ENCODE results near the gene L3MBTL4. TPM values are rescaled to one million over a fixed set of nuclear protein-coding genes. Genes with fewer than 3 reads are reported as not detected.

L3MBTL4 gene
- total RNA-seq, 1 experiment from 2014 or later: 0.87 TPM

GRCh38 chr18:6044319-6044718 lies 370.4 kb downstream of the L3MBTL4 start:
- no peaks in the 10 kb centered on the region for H3K9me3 ChIP-seq (ENCODE audit: control insufficient read depth, insufficient read depth, low read depth, low read length)
- ChIA-PET CTCF (no interaction called here), POLR2A (no interaction called here)
- no TSS peak for BruUV-seq (replicated peaks)
- no peaks in the 10 kb centered on the region for H3K27me3 ChIP-seq (ENCODE audit: control insufficient read depth, insufficient read depth, low read length)
- H3K36me3 ChIP-seq (ENCODE audit: control insufficient read depth, insufficient read depth, low read length): no peaks in the 10 kb centered on the region
- DNase-seq (ENCODE audit: low read depth, low spot score) (no peak), ATAC-seq (no peak)
- no peak overlapping the region for H3K27ac ChIP-seq (ENCODE audit: low read length)
- no peaks in the 10 kb centered on the region for H3K4me1 ChIP-seq (ENCODE audit: control insufficient read depth, insufficient read depth, low read length)
- in situ Hi-C loops (cut with HindIII; ENCODE audit: low pct_unique_long_range_greater_than_20kb, low sequenced_read_pairs) (no loop called here), intact Hi-C loops (cut with micrococcal nuclease; ENCODE audit: unreplicated experiment) (no loop called here)
- TF ChIP-seq REST (IDR thresholded peaks at IDR 0.05; ENCODE audit: insufficient read depth in 1 of 2, low read depth in 2 of 2, low read length in 1 of 2) (no peak), CTCF (IDR thresholded peaks at IDR 0.05) (no peak), TCF7L2 (IDR thresholded peaks at IDR 0.05; ENCODE audit: low read depth, low read length) (no peak), SIN3A (IDR thresholded peaks at IDR 0.05; ENCODE audit: borderline replicate concordance, insufficient read depth, low read depth, low read length) (no peak), POLR2AphosphoS5 (IDR thresholded peaks at IDR 0.05; ENCODE audit: low read depth, low read length) (no peak)
- H3K4me3 ChIP-seq (ENCODE audit: low read depth in 2 of 2, low read length in 2 of 2): no peak overlapping the region

GRCh38 chr18:6039055-6039454 lies 375.7 kb downstream of the L3MBTL4 start:
- intact Hi-C loops (cut with micrococcal nuclease; ENCODE audit: unreplicated experiment): no loop called here
- Histone ChIP-seq H3K4me3 (ENCODE audit: low read depth in 2 of 2, low read length in 2 of 2) (no peak overlapping the region), H3K9me3 (ENCODE audit: control insufficient read depth, insufficient read depth, low read depth, low read length) (no peaks in the 10 kb centered on the region), H3K27me3 (ENCODE audit: control insufficient read depth, insufficient read depth, low read length) (no peaks in the 10 kb centered on the region), H3K36me3 (ENCODE audit: control insufficient read depth, insufficient read depth, low read length) (no peaks in the 10 kb centered on the region), H3K27ac (ENCODE audit: low read length) (no peak overlapping the region), H3K4me1 (ENCODE audit: control insufficient read depth, insufficient read depth, low read length) (no peaks in the 10 kb centered on the region)
- BruUV-seq (replicated peaks): no TSS peak
- no peak for ATAC-seq
- in situ Hi-C loops (cut with HindIII; ENCODE audit: low pct_unique_long_range_greater_than_20kb, low sequenced_read_pairs): no loop called here
- TF ChIP-seq REST (IDR thresholded peaks at IDR 0.05; ENCODE audit: insufficient read depth in 1 of 2, low read depth in 2 of 2, low read length in 1 of 2): no peak
- no peak for TF ChIP-seq TCF7L2 (IDR thresholded peaks at IDR 0.05; ENCODE audit: low read depth, low read length)
- POLR2A ChIA-PET: no interaction called here
- DNase-seq (ENCODE audit: low read depth, low spot score): no peak
- CTCF ChIA-PET: no interaction called here

Measured in Panc1 (cell line).